ENCODE results near the gene CDHR2.

CDHR2 gene

GRCh38 chr5:176517053-176517661 lies 32.0 kb upstream of the CDHR2 start:
- H3K27ac ChIP-seq (ENCODE audit: insufficient read depth, low read depth, low read length, poor library complexity, severe bottlenecking), result no peak overlapping the region
- H3K27me3 ChIP-seq (ENCODE audit: control insufficient read depth, insufficient read depth, low read length, poor library complexity, severe bottlenecking), result no peaks in the 10 kb centered on the region
- H3K9me3 ChIP-seq (ENCODE audit: control insufficient read depth, low read length), result no peaks in the 10 kb centered on the region
- WGBS, 2 experiments, result 89 to 92% methylated on average over 7 of the region's 7 CpGs
- H3K4me3 ChIP-seq (ENCODE audit: insufficient read depth, low read depth, low read length), result no peak overlapping the region
- no peaks in the 10 kb centered on the region for H3K36me3 ChIP-seq (ENCODE audit: control insufficient read depth, insufficient read depth, low read length)
- no peaks in the 10 kb centered on the region for H3K4me1 ChIP-seq (ENCODE audit: control insufficient read depth, insufficient read depth, low read length)

- WGBS, 2 experiments, result 87 to 89% methylated on average over 16 of the region's 16 CpGs
- Histone ChIP-seq H3K27ac (ENCODE audit: insufficient read depth, low read depth, low read length, poor library complexity, severe bottlenecking) (no peak overlapping the region), H3K4me1 (ENCODE audit: control insufficient read depth, insufficient read depth, low read length) (no peaks in the 10 kb centered on the region), H3K36me3 (ENCODE audit: control insufficient read depth, insufficient read depth, low read length) (no peaks in the 10 kb centered on the region), H3K4me3 (ENCODE audit: insufficient read depth, low read depth, low read length) (no peak overlapping the region), H3K9me3 (ENCODE audit: control insufficient read depth, low read length) (no peaks in the 10 kb centered on the region), H3K27me3 (ENCODE audit: control insufficient read depth, insufficient read depth, low read length, poor library complexity, severe bottlenecking) (no peaks in the 10 kb centered on the region)
Measured at GRCh38 chr5:176519810-176520720, 29.1 kb upstream of the CDHR2 start.

- H3K9me3 ChIP-seq (ENCODE audit: control insufficient read depth, low read length), result no peaks in the 10 kb centered on the region
- no peaks in the 10 kb centered on the region for H3K4me1 ChIP-seq (ENCODE audit: control insufficient read depth, insufficient read depth, low read length)
- H3K27me3 ChIP-seq (ENCODE audit: control insufficient read depth, insufficient read depth, low read length, poor library complexity, severe bottlenecking), result no peaks in the 10 kb centered on the region
- H3K4me3 ChIP-seq (ENCODE audit: insufficient read depth, low read depth, low read length), result no peak overlapping the region
- no peak overlapping the region for H3K27ac ChIP-seq (ENCODE audit: insufficient read depth, low read depth, low read length, poor library complexity, severe bottlenecking)
- H3K36me3 ChIP-seq (ENCODE audit: control insufficient read depth, insufficient read depth, low read length), result no peaks in the 10 kb centered on the region
- 78 to 79% methylated on average over 7 of the region's 7 CpGs for WGBS, 2 experiments
Measured at GRCh38 chr5:176521286-176521685, 27.9 kb upstream of the CDHR2 start.

DNA sequence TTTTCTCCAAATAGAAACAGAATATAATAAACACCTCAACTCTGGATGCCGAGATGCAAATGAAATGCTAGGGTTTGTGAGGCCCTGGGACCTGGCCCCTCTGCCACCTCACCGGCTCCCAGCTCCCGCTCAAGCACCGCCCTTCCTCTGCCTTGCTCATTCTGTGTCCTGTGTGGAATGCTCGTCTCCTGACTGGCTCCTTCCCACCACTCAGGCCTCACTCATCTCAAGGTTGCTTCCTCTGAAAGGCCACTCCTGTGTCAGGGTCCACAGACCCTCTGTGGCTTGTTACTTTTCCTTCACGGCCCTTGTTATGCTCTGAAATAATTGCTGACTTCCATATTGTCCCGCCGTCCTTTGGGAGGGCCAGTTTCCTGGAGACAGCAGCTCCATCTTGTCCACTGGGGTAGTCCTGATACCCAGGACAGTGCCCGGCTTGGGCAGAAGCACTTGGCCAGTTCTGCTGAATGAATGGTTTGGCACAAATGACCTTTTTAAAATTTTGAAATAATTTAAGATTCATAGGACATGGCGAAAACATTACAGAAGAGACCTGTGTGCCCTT lies 27.4 kb upstream of the CDHR2 start:
- no peaks in the 10 kb centered on the region for H3K4me1 ChIP-seq (ENCODE audit: control insufficient read depth, insufficient read depth, low read length)
- H3K27me3 ChIP-seq (ENCODE audit: control insufficient read depth, insufficient read depth, low read length, poor library complexity, severe bottlenecking), result no peaks in the 10 kb centered on the region
- no peaks in the 10 kb centered on the region for H3K9me3 ChIP-seq (ENCODE audit: control insufficient read depth, low read length)
- no peak overlapping the region for H3K4me3 ChIP-seq (ENCODE audit: insufficient read depth, low read depth, low read length)
- no peaks in the 10 kb centered on the region for H3K36me3 ChIP-seq (ENCODE audit: control insufficient read depth, insufficient read depth, low read length)
- no peak overlapping the region for H3K27ac ChIP-seq (ENCODE audit: insufficient read depth, low read depth, low read length, poor library complexity, severe bottlenecking)
- 70 to 73% methylated on average over 10 of the region's 10 CpGs for WGBS, 2 experiments

GRCh38 chr5:176524138-176524537 lies 25.0 kb upstream of the CDHR2 start:
- Histone ChIP-seq H3K27me3 (ENCODE audit: control insufficient read depth, insufficient read depth, low read length, poor library complexity, severe bottlenecking) (no peaks in the 10 kb centered on the region), H3K36me3 (ENCODE audit: control insufficient read depth, insufficient read depth, low read length) (peaks cover 8% of the 10 kb centered on the region), H3K4me1 (ENCODE audit: control insufficient read depth, insufficient read depth, low read length) (no peaks in the 10 kb centered on the region), H3K9me3 (ENCODE audit: control insufficient read depth, low read length) (no peaks in the 10 kb centered on the region), H3K4me3 (ENCODE audit: insufficient read depth, low read depth, low read length) (no peak overlapping the region), H3K27ac (ENCODE audit: insufficient read depth, low read depth, low read length, poor library complexity, severe bottlenecking) (no peak overlapping the region)
- WGBS, 2 experiments, result 96% methylated on average over 6 of the region's 6 CpGs

- H3K27ac ChIP-seq (ENCODE audit: insufficient read depth, low read depth, low read length, poor library complexity, severe bottlenecking), result no peak overlapping the region
- 94 to 97% methylated on average over 15 of the region's 15 CpGs for WGBS, 2 experiments
Measured at GRCh38 chr5:176524987-176525386, 24.2 kb upstream of the CDHR2 start.

GRCh38 chr5:176525677-176526076 lies 23.5 kb upstream of the CDHR2 start:
- Histone ChIP-seq H3K27ac (ENCODE audit: insufficient read depth, low read depth, low read length, poor library complexity, severe bottlenecking) (no peak overlapping the region), H3K4me3 (ENCODE audit: insufficient read depth, low read depth, low read length) (no peak overlapping the region), H3K27me3 (ENCODE audit: control insufficient read depth, insufficient read depth, low read length, poor library complexity, severe bottlenecking) (no peaks in the 10 kb centered on the region), H3K36me3 (ENCODE audit: control insufficient read depth, insufficient read depth, low read length) (peaks cover 14% of the 10 kb centered on the region), H3K4me1 (ENCODE audit: control insufficient read depth, insufficient read depth, low read length) (no peaks in the 10 kb centered on the region), H3K9me3 (ENCODE audit: control insufficient read depth, low read length) (no peaks in the 10 kb centered on the region)
- WGBS, 2 experiments, result 96 to 97% methylated on average over 9 of the region's 9 CpGs

More at GRCh38 chr5:176524987-176525386, 24.2 kb upstream of the CDHR2 start:
- Histone ChIP-seq H3K9me3 (ENCODE audit: control insufficient read depth, low read length) (no peaks in the 10 kb centered on the region), H3K4me1 (ENCODE audit: control insufficient read depth, insufficient read depth, low read length) (no peaks in the 10 kb centered on the region), H3K27me3 (ENCODE audit: control insufficient read depth, insufficient read depth, low read length, poor library complexity, severe bottlenecking) (no peaks in the 10 kb centered on the region), H3K36me3 (ENCODE audit: control insufficient read depth, insufficient read depth, low read length) (peaks cover 14% of the 10 kb centered on the region), H3K4me3 (ENCODE audit: insufficient read depth, low read depth, low read length) (no peak overlapping the region)

DNA sequence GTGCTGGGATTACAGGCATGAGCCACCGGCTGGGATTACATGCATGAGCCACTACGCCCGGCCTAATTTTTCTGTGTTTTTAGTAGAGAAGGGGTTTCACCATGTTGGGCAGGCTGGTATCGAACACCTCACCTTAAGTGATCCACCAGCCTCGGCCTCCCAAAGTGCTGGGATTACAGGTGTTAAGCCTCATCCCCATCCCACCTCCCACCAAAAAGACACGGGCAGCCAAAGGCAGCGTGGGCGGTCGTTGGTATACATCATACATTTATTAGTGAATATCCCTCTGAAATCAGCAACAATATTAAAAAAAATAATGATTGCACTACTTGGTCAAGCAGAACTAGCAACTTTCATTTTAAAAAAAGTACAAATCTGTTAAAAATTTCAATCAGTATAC lies 22.7 kb upstream of the CDHR2 start:
- Histone ChIP-seq H3K36me3 (ENCODE audit: control insufficient read depth, insufficient read depth, low read length) (peaks cover 20% of the 10 kb centered on the region), H3K27me3 (ENCODE audit: control insufficient read depth, insufficient read depth, low read length, poor library complexity, severe bottlenecking) (no peaks in the 10 kb centered on the region)
- 93 to 97% methylated on average over 9 of the region's 9 CpGs for WGBS, 2 experiments

DNA sequence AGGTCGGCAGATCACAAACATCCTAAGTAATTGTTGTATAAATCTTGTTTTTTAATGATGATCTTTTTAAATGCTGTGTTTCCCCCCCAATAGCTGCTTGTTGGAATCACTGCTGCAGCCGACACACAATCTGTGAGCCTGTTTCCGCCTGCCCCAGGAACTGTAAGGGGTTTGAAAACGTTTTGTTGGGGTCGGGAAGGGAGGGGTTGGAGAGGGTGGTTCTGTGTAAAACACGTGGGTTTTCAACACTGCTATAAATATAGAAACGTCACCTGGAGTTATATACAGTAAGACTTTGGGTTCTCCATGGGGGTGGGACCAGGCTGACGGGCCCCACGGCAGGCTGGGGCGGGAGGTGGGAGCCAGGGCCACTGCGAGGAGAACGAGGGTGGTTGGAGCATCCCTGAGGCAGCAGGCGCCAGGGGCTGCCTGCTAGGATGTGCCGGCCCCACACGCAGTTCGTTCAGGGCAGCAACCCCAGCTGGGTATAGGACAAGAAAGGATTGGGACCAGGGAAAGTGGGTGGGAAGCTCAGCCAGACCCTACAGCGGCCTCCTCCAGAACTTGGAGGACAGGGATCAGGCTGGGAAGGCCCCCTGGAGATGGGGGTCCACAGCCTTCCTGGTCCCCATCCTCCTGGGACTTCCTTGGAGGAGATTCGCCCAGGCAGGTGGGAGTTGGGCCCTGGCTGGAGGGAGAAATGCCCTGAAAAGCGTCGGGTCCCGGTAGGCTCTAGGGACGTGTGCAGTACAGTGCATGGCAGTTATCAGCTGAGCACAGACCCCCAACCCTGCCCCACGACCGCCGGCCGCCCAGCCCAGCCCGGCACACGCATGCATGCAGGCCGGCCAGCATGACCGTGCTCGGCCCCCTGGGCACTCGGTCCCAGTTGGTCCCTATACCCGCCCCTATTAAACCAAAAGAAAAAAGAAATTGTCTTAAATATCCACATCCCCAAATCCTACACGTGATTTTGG lies 21.6 kb upstream of the CDHR2 start:
- Histone ChIP-seq H3K4me1 (ENCODE audit: control insufficient read depth, insufficient read depth, low read length) (no peaks in the 10 kb centered on the region), H3K36me3 (ENCODE audit: control insufficient read depth, insufficient read depth, low read length) (peaks cover 23% of the 10 kb centered on the region)
- WGBS, 2 experiments, result 93 to 94% methylated on average over 34 of the region's 34 CpGs

More for the DNA sequence above, 22.7 kb upstream of the CDHR2 start:
- no peak overlapping the region for H3K4me3 ChIP-seq (ENCODE audit: insufficient read depth, low read depth, low read length)
- no peaks in the 10 kb centered on the region for H3K4me1 ChIP-seq (ENCODE audit: control insufficient read depth, insufficient read depth, low read length)
- no peak overlapping the region for H3K27ac ChIP-seq (ENCODE audit: insufficient read depth, low read depth, low read length, poor library complexity, severe bottlenecking)
- H3K9me3 ChIP-seq (ENCODE audit: control insufficient read depth, low read length), result no peaks in the 10 kb centered on the region

More for the DNA sequence above, 21.6 kb upstream of the CDHR2 start:
- H3K27ac ChIP-seq (ENCODE audit: insufficient read depth, low read depth, low read length, poor library complexity, severe bottlenecking), result no peak overlapping the region
- no peak overlapping the region for H3K4me3 ChIP-seq (ENCODE audit: insufficient read depth, low read depth, low read length)
- no peaks in the 10 kb centered on the region for H3K27me3 ChIP-seq (ENCODE audit: control insufficient read depth, insufficient read depth, low read length, poor library complexity, severe bottlenecking)
- no peaks in the 10 kb centered on the region for H3K9me3 ChIP-seq (ENCODE audit: control insufficient read depth, low read length)
